Gastrocnemius medialis (tissue), 4 donors: ENCODE data around the gene CNGA1. TPM values are rescaled to one million over a fixed set of nuclear protein-coding genes. Genes with fewer than 3 reads are reported as not detected.

ENCODE experiments used
- ATAC-seq, 2 donors: fragments of 150-250 bp; one replicate each; pipeline ENCODE4 v1.9.1; 2016
- DNase-seq, 2 donors: peaks; one replicate each; pipeline ENCODE4 v3.0.0-alpha.2; 2019
- H3K27ac ChIP-seq, 4 donors: fragments of 200-600 bp; sonication (generic); 1 replicate in 1 of 4; 2 replicates in 3 of 4; pipeline ENCODE4 v1.5.1; 2016 to 2018; ENCODE audit warnings: mild to moderate bottlenecking in 2 of 4, moderate library complexity in 1 of 4
- H3K27me3 ChIP-seq, 3 donors: fragments of 200-600 bp; sonication (generic) in 2 of 3; 1 replicate in 1 of 3; 2 replicates in 2 of 3; pipeline versions ENCODE4 v1.5.1 to v1.6.0; 2016 to 2019; ENCODE audit warnings: mild to moderate bottlenecking in 1 of 3, moderate library complexity in 1 of 3
- H3K36me3 ChIP-seq, 2 donors: fragments of 200-600 bp; sonication (generic) in 1 of 2; one replicate each; pipeline ENCODE4 v1.5.1; 2017 to 2018
- H3K4me1 ChIP-seq, 2 donors: fragments of 200-600 bp; sonication (generic) in 1 of 2; one replicate each; pipeline ENCODE4 v1.5.1; 2016 to 2017; ENCODE audit warnings: mild to moderate bottlenecking in 2 of 2
- H3K4me3 ChIP-seq, 4 donors: fragments of 200-600 bp; sonication (generic) in 3 of 4; 1 replicate in 1 of 4; 2 replicates in 3 of 4; pipeline ENCODE4 v1.5.1; 2016 to 2019; ENCODE audit warnings: mild to moderate bottlenecking in 2 of 4
- H3K9me3 ChIP-seq, 3 donors: fragments of 200-600 bp; sonication (generic) in 2 of 3; 1 replicate in 1 of 3; 2 replicates in 2 of 3; pipeline ENCODE4 v1.5.1; 2016 to 2019
- POLR2A ChIP-seq, 2 donors: fragments of 450-650 bp; IDR thresholded peaks; one replicate each; pipeline ENCODE4 v1.6.1; 2017; ENCODE audit warnings: antibody characterized with exemption in 2 of 2, mild to moderate bottlenecking in 2 of 2, moderate library complexity in 2 of 2
- in situ Hi-C, 4 donors: fragments of 200-750 bp; cut with MboI; loops; one replicate each; pipeline versions ENCODE4 v1.15.0 to v1.8.0; 2017; ENCODE audit warnings: low sequenced_read_pairs in 4 of 4
- intact Hi-C: fragments of 100-400 bp; cut with DNase I; formaldehyde crosslinking; loops from one replicate; pipeline ENCODE4 v1.15.1; 2023; ENCODE audit warnings: low total_unique reads
- total RNA-seq, 4 donors: library from RNA; depleted of rRNA; stranded (reverse); fragments of >200 nt; gene quantifications; one replicate each; pipeline versions ENCODE4 v1.1.0 to v1.2.3, GENCODE V29; 2016
- TF ChIP-seq, protein P1 (sequence below), 5 experiments: fragments of 450-650 bp in 3 of 5; fragments of 200-600 bp in 2 of 5; sonication (generic) in 2 of 5; IDR thresholded peaks in 4 of 5; conservative IDR thresholded peaks in 1 of 5; 1 replicate in 4 of 5; 2 replicates in 1 of 5; pipeline ENCODE4 v1.5.1; 2016 to 2019; ENCODE audit warnings: antibody characterized with exemption in 5 of 5, mild to moderate bottlenecking in 3 of 5, moderate library complexity in 3 of 5

The CNGA1 gene
- total RNA-seq, 4 donors from 2014 or later = 0.15 to 0.53 (median 0.32) TPM; not detected in 1

DNA sequence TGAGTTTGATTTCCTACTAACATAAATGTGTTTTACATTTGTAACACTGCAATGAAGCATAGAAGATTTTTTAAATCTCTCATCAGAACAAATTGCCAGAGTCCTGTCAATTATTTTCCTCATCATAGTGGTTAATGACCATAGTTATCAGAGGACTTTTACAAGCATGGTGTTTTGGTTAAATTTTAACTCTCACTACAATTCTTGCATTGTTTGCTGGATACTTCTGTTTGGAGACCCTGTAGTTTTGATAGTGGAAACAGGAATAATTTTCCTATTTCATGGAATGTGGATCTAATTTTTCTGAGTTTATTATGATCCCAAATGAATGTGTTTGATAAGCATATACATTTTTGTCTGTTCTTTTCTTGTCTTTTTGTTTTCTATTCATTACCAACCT lies 16.9 kb upstream of the CNGA1 start:
- in situ Hi-C loops = no loop called here
- TF ChIP-seq, protein P1, sequence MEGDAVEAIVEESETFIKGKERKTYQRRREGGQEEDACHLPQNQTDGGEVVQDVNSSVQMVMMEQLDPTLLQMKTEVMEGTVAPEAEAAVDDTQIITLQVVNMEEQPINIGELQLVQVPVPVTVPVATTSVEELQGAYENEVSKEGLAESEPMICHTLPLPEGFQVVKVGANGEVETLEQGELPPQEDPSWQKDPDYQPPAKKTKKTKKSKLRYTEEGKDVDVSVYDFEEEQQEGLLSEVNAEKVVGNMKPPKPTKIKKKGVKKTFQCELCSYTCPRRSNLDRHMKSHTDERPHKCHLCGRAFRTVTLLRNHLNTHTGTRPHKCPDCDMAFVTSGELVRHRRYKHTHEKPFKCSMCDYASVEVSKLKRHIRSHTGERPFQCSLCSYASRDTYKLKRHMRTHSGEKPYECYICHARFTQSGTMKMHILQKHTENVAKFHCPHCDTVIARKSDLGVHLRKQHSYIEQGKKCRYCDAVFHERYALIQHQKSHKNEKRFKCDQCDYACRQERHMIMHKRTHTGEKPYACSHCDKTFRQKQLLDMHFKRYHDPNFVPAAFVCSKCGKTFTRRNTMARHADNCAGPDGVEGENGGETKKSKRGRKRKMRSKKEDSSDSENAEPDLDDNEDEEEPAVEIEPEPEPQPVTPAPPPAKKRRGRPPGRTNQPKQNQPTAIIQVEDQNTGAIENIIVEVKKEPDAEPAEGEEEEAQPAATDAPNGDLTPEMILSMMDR (IDR thresholded peaks at IDR 0.05 in 4 of 5, conservative IDR thresholded peaks at IDR 0.05 in 1 of 5) = no peak
- no peak for TF ChIP-seq POLR2A (IDR thresholded peaks at IDR 0.05)
- intact Hi-C loops = loop anchor here (2.0 kb wide), 1 partner anchor 17 kb away; the partner anchor contains the start of genes CNGA1 and NIPAL1
- H3K4me3 ChIP-seq = no peak overlapping the region
- no peak overlapping the region for H3K27ac ChIP-seq
- H3K4me1 ChIP-seq = peaks cover 19 to 20% of the 10 kb centered on the region in 2 donors
- no peaks in the 10 kb centered on the region for H3K27me3 ChIP-seq
- no peak for ATAC-seq
- no peaks in the 10 kb centered on the region for H3K36me3 ChIP-seq
- no peaks in the 10 kb centered on the region for H3K9me3 ChIP-seq
- DNase-seq = no peak

- Histone ChIP-seq H3K27ac (peak overlapping the region; percentile 62 to 75 (median 66)), H3K27me3 (no peaks in the 10 kb centered on the region), H3K36me3 (no peaks in the 10 kb centered on the region), H3K4me3 (no peak overlapping the region), H3K9me3 (no peaks in the 10 kb centered on the region), H3K4me1 (peaks cover 19 to 20% of the 10 kb centered on the region in 2 donors)
- in situ Hi-C loops (no loop called here), intact Hi-C loops (loop anchor here (2.0 kb wide), 1 partner anchor 16 kb away; the partner anchor contains the start of genes CNGA1 and NIPAL1)
- DNase-seq (no peak), ATAC-seq (no peak)
- TF ChIP-seq POLR2A (IDR thresholded peaks at IDR 0.05) = no peak
- TF ChIP-seq, protein P1 (IDR thresholded peaks at IDR 0.05 in 4 of 5, conservative IDR thresholded peaks at IDR 0.05 in 1 of 5) = no peak
Measured at GRCh38 chr4:48032721-48033120, 16.2 kb upstream of the CNGA1 start.

DNA sequence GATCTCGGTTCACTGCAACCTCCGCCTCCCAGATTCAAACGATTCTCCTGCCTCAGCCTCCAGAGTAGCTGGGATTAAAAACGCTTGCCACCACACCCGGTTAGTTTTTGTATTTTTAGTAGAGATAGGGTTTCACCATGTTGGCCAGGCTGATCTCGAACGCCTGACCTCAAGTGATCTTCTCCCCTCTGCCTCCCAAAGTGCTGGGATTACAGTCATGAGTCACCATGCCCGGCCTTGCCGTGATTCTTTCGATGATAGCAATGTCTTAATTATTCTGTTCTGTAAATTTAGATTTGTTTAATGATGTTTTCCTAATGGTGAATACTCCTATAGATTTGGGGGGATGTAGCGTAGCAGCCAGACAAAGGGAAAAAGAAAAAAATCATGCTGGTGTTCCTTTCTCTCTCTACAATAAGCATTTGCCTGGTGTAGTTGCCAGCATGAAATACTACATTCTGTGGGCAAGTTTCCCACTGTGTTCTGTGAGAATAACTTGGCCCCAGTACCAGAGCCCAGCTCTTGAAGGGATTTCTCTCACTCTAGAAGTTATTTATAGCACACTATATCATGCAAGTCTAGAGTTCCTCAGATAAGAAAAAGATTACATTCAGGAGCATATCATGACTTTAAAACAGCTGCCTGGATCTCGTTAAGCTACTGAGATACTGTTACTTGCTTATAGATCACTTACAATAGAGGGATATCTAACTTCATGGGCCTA lies 15.5 kb upstream of the CNGA1 start:
- Histone ChIP-seq H3K9me3 (no peaks in the 10 kb centered on the region), H3K4me3 (peak overlapping the region in 3 of 4 donors; percentile 20 to 24 (median 21)), H3K27me3 (no peaks in the 10 kb centered on the region), H3K27ac (peak overlapping the region; percentile 62 to 75 (median 66)), H3K36me3 (no peaks in the 10 kb centered on the region), H3K4me1 (peaks cover 19 to 20% of the 10 kb centered on the region in 2 donors)
- intact Hi-C loops (loop anchor here (2.0 kb wide), 1 partner anchor 15 kb away; the partner anchor contains the start of genes CNGA1 and NIPAL1), in situ Hi-C loops (no loop called here)
- ATAC-seq = peak; percentile 94 to 98
- TF ChIP-seq POLR2A (IDR thresholded peaks at IDR 0.05) = no peak
- TF ChIP-seq, protein P1 (IDR thresholded peaks at IDR 0.05 in 4 of 5, conservative IDR thresholded peaks at IDR 0.05 in 1 of 5) = no peak
- peak; percentile 25 to 66 for DNase-seq

DNA sequence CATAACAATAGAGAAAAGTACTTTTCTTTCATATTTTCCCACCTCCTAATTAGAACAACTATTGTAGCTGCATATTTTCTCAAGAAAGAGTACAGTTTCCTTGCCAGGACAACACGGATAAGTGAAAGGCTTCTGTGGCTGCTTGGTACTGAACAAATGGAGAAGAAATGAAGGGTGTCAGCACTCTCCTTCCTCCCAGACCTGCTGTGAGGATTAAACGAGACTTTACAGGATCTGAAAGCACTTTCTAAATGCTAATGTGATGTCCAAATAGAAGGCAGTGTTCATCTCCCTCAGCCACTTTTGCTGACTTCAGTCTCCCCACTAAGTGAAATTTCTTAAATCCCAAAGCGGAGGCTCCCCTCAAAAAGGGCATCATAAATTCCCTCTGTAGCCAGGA lies 14.0 kb upstream of the CNGA1 start:
- H3K9me3 ChIP-seq = no peaks in the 10 kb centered on the region
- H3K4me3 ChIP-seq = no peak overlapping the region
- no peak for ATAC-seq
- intact Hi-C loops = no loop called here
- H3K27me3 ChIP-seq = no peaks in the 10 kb centered on the region
- H3K27ac ChIP-seq = peak overlapping the region in 1 of 4 donors; percentile 75
- TF ChIP-seq, protein P1 (IDR thresholded peaks at IDR 0.05 in 4 of 5, conservative IDR thresholded peaks at IDR 0.05 in 1 of 5) = no peak
- TF ChIP-seq POLR2A (IDR thresholded peaks at IDR 0.05) = no peak
- no peak for DNase-seq
- H3K36me3 ChIP-seq = no peaks in the 10 kb centered on the region
- in situ Hi-C loops = no loop called here
- peaks cover 10% of the 10 kb centered on the region in 2 donors for H3K4me1 ChIP-seq
